HG03439 (cell line): Measurements from ENCODE around the gene AOPEP.

Experiments used
- ATAC-seq: cut with Tn5 transposase; IDR thresholded peaks from one replicate; pipeline ENCODE4 v1.9.1; 2021; ENCODE audit warnings: mild to moderate bottlenecking, moderate library complexity; ENCODE audit not compliant: unreplicated experiment

AOPEP gene

GRCh38 chr9:94760010-94760409 is 33.5 kb downstream of the AOPEP start:
- ATAC-seq: no peak

GRCh38 chr9:94760660-94761059 is 34.2 kb downstream of the AOPEP start:
- no peak for ATAC-seq

- no peak for ATAC-seq
These were observed 35.0 kb downstream of the AOPEP start for GRCh38 chr9:94761481-94761880.

- ATAC-seq: no peak
These were observed 41.0 kb downstream of the AOPEP start for GRCh38 chr9:94767331-94768072.

- no peak for ATAC-seq
These were observed 42.3 kb downstream of the AOPEP start for GRCh38 chr9:94768766-94769165.

GRCh38 chr9:94770334-94770733 is 43.8 kb downstream of the AOPEP start:
- ATAC-seq: no peak

- no peak for ATAC-seq
These were observed 44.6 kb downstream of the AOPEP start for GRCh38 chr9:94771096-94771495.

GRCh38 chr9:94772144-94772543 is 45.6 kb downstream of the AOPEP start:
- ATAC-seq: no peak

- no peak for ATAC-seq
These were observed 46.3 kb downstream of the AOPEP start for GRCh38 chr9:94772639-94773303.

- no peak for ATAC-seq
These were observed 47.2 kb downstream of the AOPEP start for GRCh38 chr9:94773655-94774054.

- ATAC-seq: no peak
These were observed 51.5 kb downstream of the AOPEP start for GRCh38 chr9:94778013-94778412.

- ATAC-seq: no peak
These were observed 52.5 kb downstream of the AOPEP start for GRCh38 chr9:94779031-94779430.

GRCh38 chr9:94779693-94780290 is 53.3 kb downstream of the AOPEP start:
- ATAC-seq: no peak

- ATAC-seq: no peak
These were observed 54.0 kb downstream of the AOPEP start for GRCh38 chr9:94780516-94780950.

GRCh38 chr9:94782355-94783101 is 56.0 kb downstream of the AOPEP start:
- ATAC-seq: no peak

GRCh38 chr9:94783102-94783682 is 56.7 kb downstream of the AOPEP start:
- ATAC-seq: no peak

GRCh38 chr9:94783928-94784327 is 57.4 kb downstream of the AOPEP start:
- no peak for ATAC-seq

GRCh38 chr9:94785215-94786169 is 59.0 kb downstream of the AOPEP start:
- ATAC-seq: no peak

- ATAC-seq: no peak
These were observed 60.1 kb downstream of the AOPEP start for GRCh38 chr9:94786586-94786985.

- ATAC-seq: no peak
These were observed 60.8 kb downstream of the AOPEP start for GRCh38 chr9:94787266-94787665.
